GM10266 (cell line): ENCODE results near the gene COMMD8.

Experiments used
- DNase-seq: peaks from one replicate; pipeline ENCODE4 v3.0.0; 2012; ENCODE audit errors: extremely low spot score
- TF ChIP-seq, protein P1 (sequence below): IDR thresholded peaks from 2 replicates; pipeline ENCODE4 v1.5.1; 2012; ENCODE audit warnings: mild to moderate bottlenecking, low read depth; ENCODE audit not compliant: control insufficient read depth, insufficient read depth; ENCODE audit errors: missing control alignments

COMMD8 gene

DNA sequence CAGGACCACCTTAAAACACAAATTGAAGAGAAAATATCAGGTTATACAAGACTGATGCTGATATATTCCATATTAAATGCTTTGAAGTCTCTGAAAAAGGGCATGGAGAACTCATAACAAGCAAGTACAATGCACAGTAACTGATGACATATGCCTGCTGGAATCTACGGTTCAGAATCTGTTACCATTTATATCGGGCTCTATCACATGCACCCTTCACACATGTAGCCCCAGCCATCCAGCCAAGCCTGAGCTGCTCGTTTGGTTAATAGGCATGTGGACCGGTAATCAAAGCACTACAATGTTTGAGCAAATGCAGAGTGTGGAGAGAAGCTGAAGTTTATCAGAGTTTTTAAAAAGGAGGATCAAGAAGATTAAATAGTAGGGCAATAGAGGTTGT is 11.8 kb downstream of the COMMD8 start:
- DNase-seq, result no peak
- TF ChIP-seq, protein P1, sequence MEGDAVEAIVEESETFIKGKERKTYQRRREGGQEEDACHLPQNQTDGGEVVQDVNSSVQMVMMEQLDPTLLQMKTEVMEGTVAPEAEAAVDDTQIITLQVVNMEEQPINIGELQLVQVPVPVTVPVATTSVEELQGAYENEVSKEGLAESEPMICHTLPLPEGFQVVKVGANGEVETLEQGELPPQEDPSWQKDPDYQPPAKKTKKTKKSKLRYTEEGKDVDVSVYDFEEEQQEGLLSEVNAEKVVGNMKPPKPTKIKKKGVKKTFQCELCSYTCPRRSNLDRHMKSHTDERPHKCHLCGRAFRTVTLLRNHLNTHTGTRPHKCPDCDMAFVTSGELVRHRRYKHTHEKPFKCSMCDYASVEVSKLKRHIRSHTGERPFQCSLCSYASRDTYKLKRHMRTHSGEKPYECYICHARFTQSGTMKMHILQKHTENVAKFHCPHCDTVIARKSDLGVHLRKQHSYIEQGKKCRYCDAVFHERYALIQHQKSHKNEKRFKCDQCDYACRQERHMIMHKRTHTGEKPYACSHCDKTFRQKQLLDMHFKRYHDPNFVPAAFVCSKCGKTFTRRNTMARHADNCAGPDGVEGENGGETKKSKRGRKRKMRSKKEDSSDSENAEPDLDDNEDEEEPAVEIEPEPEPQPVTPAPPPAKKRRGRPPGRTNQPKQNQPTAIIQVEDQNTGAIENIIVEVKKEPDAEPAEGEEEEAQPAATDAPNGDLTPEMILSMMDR, result no peak

DNA sequence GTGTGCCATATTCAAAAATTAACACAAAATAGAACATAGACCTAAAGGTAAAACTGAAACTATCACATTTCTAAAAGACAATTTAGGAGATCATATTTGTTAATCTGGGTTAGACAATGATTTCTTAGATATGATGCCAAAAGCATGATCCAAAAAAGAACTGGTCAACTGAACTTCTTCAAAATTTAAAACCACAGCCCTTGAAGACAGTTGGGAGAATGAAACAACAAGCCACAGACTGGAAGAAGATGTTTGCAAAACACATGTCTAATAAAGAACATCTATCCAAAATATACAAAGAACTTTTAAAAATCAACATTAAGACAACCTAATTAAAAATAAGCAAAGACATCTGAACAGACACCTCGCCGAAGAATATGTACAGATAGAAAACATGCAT is 19.5 kb downstream of the COMMD8 start:
- TF ChIP-seq, protein P1, result no peak

DNA sequence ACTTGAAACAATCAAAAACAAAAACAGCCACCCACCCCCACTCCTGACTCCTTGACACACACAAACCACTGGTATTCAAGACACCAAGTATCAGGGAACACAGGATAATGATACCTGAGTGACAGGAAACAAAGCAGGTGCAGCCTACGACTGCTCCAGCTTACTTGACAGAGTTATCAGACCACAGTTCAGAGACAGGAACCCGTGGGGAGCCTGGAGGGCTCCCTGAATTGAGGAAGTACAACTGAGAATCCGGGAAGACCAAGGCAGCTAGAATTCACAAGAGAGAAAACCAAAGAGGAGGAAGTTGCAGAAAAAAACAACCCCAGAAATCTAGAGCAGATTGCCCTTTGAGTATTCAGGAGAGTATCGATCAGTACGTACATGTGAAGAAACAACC is 20.5 kb downstream of the COMMD8 start:
- no peak for DNase-seq

More for the DNA sequence above, 19.5 kb downstream of the COMMD8 start:
- DNase-seq, result no peak

DNA sequence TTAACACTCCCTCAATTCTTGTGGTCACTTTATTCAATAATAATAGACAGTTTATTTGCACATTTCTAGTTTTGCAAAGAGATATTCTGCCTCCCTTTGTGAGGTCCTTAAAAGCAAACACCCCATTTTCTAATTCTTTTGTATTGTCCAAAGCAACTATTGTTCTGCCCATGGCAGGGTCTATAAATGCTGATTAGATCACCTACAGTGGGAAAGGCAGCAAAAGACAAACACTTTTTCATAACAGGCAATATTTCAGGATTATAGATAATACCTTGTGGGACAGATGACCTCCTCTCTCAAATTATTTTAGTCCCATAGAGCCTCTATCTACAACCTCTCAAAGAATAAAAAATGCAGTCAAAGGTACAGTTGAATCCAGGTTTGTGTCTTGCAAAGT is 28.6 kb downstream of the COMMD8 start:
- no peak for DNase-seq
- TF ChIP-seq, protein P1, result no peak

More for the DNA sequence above, 20.5 kb downstream of the COMMD8 start:
- TF ChIP-seq, protein P1, result no peak

DNA sequence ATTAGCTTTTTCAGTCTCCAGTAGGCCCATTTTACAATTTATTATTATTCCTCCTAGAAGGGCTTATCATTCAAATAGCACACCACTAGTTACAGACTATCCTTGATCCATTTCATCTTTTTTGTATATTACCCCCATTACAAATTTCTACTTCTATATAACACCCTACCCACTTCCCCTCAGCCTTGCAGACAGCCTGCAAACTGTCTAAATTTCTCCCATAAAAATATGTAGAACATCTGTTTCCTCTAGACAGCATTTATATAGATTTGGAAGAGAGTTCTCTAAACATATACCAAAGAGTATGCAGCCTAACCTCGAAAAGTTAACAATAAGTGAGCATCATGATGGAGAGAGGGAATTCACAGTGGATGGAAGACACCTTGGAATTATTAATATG is 30.8 kb downstream of the COMMD8 start:
- TF ChIP-seq, protein P1, result no peak
- DNase-seq, result no peak

DNA sequence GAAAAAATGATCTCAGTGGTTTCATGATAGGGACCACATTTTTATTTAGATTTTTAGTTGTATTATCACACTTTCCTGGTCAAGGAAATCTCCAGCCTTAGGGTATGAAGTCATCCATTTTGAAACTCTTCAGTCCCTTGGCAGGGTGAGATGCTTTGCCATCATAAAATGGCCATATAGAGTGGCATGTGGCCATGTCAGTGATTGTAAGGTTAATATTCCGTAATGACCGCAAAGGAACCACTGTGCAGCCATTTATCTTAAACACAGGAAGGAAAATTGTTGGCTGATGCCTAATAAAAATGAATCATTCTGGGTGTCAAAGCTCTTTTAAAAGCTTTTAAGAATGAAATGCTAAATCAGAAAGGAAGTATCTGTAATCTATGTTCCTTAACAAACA is 35.6 kb downstream of the COMMD8 start:
- no peak for DNase-seq
- TF ChIP-seq, protein P1, result no peak

DNA sequence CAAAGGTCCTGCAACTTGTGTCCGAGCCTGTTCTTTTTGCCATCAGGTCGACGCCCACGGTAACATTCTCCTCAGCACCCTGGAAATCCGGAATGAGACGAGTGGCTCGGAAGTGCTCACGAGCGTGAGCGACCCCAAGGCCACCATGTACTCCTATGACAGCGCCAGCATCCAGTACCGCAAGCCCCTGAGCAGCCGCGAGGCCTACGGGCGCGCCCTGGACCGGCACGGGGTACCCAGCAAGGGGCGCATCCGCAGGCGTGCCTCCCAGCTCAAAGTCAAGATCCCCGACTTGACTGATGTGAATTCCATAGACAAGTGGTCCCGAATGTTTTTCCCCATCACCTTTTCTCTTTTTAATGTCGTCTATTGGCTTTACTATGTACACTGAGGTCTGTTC is 37.9 kb downstream of the COMMD8 start:
- DNase-seq, result no peak
- TF ChIP-seq, protein P1, result no peak

DNA sequence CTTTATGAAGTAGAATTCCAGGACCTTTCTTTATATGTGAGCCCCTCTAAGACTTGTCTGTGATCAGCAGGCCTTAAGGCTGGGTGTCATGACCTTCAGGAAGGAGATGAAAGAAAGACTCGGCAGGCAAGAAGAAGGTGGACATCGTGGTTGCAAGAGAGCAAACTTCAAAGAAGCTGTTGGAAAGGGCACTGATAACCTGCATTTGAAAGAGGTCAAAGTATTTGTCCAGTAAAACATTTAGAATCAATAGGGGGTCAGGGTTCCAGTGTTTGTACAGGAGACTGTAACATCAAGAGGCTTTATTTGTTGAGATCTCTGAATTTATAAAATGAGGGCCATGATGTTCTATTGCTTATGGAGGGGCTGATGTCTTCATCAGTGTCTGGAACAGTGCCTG is 44.2 kb downstream of the COMMD8 start:
- TF ChIP-seq, protein P1, result no peak
- DNase-seq, result no peak
